Activated naive CD4-positive, alpha-beta T cell treated with Interleukin-2 at 50 U/mL for 16 hours (primary cell): ENCODE data around the gene HSD17B12.

Experiments
- DNase-seq: peaks from one replicate; pipeline ENCODE4 v3.0.0-alpha.2; 2020

Gene HSD17B12

DNA sequence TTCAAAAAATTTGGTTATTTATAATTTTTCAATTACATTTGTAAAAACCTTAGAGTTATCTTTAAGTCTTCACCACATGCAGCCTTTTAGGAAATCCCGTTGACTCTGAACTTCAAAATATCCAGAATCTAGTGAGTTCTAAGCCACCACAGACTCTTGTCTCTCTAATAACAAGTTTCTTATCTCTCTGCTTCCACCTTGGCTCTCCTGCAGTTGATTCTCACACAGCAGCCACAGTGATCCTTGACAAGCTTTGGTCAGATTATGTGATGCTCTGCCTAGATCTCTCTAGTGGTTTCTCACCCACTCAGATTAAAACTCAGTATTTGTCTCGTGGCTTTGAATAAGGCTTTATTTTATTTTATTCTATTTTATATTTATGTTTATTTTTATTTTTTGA lies 8.6 kb downstream of the HSD17B12 start:
- no peak for DNase-seq

DNA sequence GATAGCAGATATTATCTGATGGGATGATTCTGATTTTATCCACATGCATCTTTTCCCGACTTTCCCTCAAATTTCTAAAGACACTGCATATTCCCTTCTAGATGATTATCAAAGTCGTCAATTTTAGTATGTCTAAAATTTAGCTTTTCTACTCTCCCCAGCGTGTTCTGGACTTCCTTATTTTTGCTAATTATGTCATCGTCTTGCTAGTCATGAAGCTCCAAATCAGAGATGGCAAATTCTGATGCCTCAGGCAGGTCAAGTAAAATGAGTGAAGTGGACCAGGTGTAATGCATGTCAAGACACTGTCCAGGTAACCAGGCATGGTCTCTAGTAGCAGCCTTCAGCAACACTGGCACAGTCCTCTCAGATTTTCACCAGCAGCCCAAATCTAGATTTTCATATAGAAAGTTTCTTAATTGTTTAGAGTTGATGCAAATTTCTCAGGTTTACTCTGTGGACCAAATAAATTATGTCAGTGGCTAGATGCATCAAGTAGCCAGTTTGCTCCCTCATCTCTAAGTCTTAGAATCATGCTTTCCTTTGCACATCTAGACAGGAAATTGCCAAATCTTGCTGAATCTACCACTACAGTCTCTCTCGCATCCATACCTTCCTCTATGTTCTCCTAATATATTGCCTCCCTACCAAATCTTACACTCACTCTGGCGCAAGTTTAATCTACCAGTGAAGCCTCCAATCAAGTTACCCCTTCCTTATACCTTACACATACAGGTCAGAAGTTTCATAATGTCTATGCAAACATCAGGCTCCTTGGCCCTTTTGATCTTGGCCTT lies 10.6 kb downstream of the HSD17B12 start:
- no peak for DNase-seq

DNA sequence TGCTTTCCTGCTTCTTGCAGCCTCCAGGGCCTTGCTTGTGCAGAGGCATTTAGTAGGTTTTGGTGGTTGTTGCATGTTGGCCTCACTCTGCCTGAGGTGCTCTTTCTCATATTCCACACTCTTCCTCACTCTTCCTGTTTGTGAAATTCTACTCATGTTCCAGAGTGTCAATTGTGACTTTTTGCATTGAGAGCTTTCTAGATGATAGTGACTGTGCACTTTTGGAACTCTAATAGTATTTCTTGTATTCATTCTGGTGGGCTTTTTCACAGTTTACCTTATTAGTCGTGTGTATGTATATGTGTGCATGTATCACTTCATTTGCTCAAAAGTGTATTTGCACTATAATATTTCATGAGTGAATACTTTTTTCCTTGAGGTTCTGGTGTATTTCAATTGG lies 11.3 kb downstream of the HSD17B12 start:
- no peak for DNase-seq

DNA sequence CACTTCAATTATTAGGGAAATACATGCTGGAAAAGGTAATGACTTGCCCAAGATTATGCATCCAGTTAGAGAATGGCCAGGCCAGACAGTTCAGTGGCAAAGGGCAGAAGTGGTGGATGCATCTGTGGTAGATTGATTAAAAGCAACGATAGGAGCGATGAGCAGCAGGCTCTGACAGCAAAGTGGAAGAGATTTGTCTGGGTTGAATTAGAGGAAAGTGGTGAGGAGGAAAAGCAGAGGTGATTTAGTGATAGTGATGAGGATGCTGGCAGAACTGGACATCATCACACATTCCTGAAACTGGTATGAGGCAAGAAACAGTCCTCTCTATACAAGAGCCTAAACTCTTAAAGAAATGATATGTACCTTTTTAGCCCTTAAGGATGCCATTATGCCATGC lies 12.5 kb downstream of the HSD17B12 start:
- DNase-seq = no peak

DNA sequence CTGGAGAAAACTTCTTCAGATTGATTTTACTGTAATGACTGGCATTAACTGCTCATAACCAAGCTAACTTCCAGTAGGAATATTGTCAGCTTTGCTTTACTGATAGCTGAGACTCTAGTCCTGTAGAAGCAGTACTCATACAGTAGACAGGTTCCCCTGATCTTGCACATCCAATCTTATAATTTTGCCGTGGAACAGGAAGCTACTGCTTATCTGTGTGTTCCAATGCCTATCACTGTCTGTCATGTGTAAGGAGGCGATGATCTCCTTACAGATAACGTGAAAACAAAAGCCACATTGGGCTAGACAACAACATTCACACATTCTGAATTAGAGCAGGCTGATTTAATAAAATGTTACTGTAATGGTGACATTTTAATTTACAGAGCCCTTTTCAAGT lies 13.2 kb downstream of the HSD17B12 start:
- no peak for DNase-seq

DNA sequence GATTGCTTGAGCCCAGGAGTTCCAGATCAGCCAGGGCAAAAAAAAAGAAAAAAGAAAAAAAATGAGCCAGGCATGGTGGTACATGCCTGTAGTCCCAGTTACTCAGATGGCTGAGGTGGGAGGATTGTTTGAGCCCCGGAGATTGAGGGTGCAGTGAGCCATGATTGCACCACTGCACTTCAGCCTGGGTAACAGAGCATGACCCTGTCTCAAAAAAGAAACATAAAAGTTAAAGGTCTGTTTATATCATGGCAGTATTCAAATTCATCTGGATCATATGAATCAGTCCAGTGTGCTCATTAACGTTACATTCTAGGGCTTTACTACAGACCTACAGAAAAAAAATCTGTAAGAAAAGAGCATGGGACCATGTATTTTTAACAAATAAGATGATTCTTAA lies 13.9 kb downstream of the HSD17B12 start:
- no peak for DNase-seq

DNA sequence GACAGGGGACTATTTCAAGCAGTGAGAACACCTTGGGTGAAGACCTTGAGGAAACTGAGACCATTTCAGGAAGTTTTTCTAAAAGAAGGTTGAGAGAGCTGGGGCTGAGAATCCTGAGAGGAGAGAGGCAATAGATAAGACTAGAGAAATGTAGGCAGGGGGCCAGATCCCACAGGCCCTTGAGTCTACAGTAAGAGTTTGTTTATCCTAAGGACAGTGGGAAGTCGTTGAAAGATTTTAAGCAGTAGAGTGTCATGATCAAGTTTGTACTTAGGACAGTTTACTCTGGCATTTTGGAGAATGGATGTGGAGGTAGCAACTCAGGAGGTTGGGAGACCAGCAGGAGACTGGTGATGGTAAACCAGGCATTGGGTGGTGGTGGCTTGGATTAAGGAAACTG lies 17.1 kb downstream of the HSD17B12 start:
- DNase-seq = no peak

DNA sequence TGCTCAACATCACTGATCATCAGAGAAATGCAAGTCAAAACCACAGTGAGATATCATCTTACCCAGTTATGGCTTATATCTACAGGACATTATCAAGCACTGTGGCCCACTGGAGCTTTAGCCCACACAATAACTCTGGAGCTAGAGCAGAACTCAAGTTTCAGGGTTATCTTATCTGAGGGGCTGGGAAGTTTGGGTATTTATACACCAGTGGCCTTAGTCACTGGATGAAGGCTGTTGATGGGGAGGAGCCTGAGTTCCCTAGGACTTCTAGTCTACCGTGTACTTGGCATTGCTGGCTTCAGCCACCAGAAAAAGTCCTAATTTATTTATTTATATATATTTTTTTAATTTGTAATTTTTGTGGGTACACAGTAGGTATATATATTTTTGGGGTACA lies 19.3 kb downstream of the HSD17B12 start:
- no peak for DNase-seq

DNA sequence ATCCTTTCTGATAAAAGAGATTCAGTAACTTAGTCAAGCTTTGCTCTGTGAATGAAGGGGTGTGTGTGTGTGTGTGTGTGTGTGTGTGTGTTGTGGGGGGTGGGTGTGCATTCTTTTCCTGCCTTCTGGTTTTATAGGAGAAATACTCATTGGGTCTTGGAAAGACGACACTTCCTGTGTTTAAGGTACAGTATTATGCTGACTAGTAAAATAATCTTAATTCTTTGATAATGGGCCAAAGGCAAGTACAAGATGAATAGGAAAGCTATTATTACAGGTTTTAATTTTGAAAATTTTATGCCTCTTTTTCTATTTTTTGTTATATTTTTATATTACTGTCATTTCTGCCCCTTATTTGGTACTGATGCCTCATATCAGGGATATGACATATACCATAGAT lies 26.1 kb downstream of the HSD17B12 start:
- no peak for DNase-seq

DNA sequence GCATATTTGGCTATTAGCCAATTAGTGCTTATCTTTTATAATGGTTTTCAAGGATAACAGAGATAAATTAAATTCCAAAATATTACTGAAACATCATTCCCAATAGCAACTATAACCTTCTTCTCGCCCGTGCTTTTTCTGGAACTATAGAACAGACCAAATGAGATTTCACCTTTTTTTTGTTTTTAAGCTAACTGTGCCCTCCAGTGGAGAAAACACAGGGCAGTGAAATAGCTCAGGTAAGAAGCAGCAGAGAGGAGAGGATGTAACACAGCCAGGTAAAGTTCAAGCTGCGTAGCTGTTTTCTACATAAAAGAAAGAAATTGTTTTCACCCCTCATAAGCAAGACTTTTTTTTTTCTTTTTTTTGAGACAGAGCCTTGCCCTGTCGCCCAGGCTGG lies 28.2 kb downstream of the HSD17B12 start:
- no peak for DNase-seq

DNA sequence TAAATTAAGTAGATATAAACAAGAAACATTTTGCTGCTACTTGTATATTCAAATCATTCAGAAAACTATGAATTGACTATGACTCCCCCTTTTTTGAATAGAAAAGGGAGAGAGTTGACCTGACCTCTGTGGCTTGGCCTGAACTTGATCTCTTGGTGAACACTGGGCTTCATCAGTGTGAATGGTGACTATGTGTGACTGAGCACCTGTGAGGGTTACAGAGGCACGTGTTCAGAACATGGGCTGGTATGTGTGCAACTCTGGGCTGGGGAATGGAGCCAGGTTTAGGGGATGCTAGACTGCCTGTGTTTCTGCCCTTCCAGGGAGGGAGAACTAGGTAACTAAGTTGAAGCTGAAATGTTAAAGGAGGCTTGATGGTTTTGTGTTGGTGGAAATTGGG lies 29.2 kb downstream of the HSD17B12 start:
- DNase-seq = no peak

DNA sequence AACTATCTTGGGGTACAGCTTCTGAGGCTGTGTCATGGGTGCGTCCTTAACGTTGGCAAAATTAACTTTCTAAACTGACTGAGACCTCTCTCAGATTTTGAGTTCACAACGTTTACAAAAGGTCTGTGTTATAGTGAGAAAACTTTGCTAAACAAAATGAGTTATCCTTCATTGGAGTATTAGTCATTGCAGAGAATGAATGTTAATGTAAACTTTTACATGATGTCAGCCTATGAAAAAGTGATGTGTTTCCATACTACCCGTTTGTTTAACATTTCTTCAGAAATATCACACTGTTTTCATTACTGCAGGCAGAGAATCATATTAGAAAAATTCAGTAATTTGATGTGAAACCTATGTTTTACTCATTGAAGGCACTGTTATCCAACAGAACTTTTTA lies 32.1 kb downstream of the HSD17B12 start:
- no peak for DNase-seq

DNA sequence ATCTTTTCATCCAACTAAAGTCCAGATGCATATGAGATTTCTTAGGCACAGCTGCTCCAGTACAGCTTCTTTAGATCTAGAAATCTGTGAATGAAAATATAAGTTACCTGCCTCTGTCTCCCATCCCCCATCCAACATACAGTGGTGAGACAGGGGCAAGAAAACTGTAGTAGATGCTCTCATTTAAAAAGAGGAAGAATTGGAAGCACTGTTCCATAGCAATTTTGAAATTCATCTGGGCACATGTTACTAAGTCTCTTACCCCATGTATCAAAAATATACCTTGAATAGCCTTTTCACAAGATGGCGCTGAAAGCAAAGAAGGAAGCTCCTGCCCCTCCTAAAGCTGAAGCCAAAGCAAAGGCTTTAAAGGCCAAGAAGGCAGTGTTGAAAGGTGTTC lies 37.8 kb downstream of the HSD17B12 start:
- no peak for DNase-seq

DNA sequence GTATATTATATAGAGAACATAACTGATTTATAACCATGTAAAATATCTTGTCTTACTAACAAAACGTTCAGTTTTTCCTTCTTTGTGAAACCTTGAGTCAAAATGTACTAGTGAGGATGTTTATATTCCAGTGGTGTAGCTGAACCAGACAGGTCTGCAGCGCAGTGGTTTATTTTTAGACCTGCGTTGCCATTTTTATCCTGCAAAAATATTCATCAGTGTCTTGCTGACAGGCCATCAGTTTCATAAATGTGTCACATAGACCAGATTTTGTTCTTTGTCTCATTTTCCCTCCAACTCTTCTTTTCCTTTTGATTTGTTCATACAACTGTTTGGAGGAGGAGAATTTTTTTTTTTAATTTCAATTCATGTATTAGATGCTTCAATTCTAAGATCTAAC lies 43.1 kb downstream of the HSD17B12 start:
- DNase-seq = no peak

DNA sequence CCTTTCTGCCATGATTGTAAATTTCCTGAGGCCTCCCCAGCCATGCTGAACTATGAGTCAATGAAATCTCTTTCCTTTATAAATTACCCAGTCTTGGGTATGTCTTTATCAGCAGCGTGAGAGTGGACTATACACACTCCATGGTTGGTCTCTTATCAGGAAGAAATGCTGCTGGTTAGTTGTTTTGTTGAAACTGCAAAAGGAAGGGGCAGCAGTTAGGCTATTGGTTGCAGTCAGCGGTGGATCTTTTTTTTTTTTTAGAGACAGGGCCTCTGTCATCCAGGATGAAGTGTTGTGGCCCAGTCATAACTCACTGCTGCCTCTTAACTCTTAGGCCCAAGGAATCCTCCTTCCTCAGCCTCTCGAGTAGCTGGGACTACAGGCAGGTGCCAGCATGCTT lies 51.7 kb downstream of the HSD17B12 start:
- no peak for DNase-seq

DNA sequence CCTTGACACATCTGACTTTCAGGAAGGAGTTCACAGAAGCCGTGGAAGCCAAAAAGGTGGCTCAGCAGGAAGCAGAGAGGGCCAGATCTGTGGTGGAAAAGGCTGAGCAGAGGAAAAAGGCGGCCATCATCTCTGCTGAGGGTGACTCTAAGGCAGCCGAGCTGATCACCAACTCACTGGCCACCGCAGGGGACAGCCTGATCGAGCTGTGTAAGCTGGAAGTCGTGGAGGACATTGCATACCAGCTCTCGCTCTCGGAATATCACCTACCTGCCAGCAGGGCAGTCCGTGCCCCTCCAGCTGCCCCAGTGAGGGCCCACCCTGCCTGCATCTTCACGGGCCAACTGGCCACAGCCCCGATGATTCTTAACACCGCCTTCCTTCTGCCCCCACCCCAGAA lies 53.7 kb downstream of the HSD17B12 start:
- no peak for DNase-seq

DNA sequence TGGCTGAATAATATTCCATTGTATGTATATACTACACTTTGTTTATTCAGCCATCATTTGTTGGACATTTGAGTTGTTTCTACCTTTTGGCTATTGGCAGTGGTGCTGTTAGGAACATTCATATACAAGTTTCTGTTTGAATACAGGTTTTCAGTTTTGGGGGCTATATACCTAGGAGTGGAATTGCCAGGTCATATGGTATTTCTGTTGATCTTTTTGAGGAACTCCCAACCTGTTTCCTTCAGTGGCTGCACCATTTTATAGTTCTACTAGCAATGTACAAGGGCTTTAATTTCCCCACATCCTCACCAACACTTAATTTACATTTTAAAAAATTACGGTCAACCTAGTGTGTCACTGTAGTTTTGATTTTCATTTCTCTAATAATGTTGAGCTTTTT lies 54.6 kb downstream of the HSD17B12 start:
- no peak for DNase-seq

DNA sequence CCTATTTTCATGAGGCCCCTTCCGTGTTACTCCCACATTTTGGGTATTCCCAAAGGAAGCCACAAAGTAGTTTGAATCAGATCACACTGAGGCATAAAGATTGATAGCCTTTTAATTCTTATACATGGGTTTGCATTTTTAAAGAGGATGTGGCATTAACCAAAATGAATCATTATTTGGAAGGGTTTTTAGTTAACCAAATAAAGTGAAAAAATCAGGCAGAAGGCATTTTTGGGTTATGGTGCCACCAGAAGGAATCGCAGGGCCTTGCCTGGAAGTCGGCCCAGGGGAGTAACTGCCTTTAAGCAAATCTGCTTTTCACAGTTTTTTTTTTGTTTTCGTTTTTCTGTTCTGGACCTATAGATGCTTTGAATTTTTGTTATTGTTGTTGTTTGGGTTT lies 55.4 kb downstream of the HSD17B12 start:
- DNase-seq = no peak

DNA sequence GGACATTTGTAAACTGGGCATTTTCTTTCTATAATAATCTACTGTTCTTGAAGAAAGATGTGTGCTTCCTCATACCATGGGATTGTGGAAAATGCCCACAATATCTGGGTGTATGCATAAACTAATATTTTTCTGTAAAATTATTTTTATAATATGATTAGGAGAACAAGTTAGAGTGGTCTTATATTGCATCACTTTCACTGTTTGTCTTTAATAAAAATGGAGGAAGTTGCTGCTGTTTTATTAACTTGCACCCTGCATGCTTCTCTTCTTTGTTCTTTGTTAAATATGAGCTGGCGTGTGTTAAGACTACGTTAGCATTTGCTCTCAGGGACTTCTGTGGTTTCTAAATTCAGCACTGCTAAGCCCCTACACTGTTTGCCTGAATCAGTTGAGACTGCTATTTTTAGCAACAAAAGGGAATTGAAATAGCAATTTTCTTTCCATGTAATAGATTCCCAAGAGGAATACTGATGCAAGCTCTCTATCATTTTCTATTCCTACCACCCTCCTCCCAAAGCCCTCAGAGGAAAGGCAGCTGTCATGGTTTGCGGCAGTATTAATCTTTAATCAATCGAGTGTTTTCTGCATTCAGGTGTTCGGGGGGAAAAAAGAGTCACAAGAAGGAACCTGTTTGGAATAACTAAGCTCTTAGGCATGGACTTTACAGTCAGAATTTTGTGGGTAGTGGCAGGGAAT lies 56.1 kb downstream of the HSD17B12 start:
- DNase-seq = no peak

DNA sequence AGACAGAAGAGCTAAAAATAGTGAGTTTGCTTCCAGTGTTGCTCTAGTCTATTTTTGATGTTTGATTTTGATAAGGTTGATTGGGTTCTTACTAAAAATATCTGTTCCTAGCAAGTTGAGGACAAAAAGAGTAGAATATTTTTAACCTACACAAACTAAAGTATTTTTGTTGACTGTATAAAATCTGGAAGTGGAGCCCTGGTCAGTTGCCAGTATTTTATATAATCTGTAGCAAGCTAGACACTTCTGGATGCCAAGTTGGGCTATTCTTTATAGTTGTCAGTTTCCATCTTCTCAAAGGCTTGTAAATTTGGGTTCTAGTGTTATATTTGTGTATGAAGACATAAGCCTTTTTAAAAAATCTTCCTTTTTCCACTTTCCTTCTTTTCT lies 56.7 kb downstream of the HSD17B12 start:
- DNase-seq = no peak

DNA sequence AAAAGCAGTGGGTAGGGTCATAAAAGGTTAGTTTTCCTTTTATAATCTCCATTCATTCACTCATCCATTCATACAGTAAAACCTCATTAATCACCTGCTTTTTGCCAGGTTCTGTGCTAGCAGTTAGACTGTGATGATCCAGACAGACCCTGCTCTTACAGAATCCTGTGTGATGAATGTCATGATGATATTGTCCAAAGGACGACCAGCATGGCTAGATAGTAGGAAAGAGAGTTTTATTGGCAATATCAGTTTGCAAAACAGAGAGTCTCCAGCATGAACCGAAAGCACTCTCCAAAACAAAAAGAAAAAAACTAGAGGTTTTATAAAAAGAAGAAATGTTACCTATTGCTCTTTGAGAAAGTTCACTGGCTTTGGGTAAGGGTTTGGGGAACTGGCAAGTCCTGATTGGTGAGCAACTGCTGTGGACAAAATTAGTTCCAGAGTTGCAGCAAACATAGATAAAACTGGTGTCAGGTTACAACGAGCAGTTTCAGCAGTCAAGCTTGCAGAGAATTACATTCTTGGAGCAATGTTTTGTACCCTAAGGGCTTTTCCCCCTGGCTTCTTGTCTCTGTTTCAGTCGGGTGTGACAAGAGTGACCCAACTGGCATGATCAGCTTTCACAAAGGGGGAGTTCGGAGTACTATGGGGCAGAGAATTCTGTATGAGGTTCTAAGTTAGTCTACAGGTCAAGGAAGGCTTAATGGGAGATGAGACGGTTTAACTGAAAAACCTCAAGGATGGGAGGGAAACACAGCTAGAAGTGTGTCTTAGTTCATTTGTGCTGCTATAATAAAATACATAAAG lies 58.3 kb downstream of the HSD17B12 start:
- DNase-seq = no peak

DNA sequence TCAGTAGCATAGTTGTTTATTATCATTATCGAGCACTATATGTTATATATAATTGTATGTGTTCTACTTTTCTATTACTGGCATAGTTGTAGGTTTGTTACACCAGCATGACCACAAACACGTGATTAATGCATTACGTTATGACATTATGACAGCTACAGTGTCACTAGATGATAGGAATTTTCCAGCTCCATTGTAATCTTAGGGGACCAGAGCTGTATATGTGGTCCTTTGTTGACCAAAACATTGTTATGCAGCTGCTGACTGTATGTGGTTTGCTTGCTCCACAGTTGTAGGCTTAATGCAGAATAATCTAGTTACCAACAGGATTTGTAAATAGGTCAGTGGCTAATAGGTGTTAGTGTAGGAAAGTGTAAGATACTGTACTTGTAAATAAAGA lies 66.1 kb downstream of the HSD17B12 start:
- no peak for DNase-seq

DNA sequence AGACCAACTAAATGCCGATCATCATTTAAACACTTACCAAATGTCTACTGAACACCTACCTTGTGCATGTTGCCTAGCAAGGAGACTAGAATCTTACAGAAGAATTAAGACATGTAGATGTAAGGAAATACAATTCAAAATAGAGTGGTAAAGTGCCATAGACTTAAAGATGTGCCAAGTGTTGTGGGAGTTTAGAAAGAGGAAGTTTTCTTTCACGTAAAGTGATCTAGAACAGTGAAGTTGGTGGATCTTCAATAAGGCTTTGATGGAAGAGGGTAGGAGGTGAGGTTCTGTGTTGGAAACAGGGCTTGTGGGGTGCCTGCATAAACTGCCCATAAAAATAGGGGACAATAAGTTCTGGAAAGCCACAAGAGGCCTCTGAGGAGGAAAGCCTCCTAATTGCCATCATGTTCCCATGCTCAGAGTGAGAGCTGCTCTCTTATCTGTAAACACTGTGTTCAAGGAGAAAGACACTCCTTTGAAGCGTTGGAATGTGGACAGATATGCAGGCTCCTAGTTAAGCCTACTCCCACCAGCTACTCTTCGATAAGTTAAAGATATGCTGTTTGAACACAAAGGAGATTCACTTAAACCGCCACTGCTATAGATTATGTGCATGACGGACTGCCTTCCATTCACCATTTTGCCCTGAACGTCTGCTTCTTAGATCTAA lies 66.7 kb downstream of the HSD17B12 start:
- DNase-seq = no peak
